ENCODE results near the gene DLGAP1.

DNA sequence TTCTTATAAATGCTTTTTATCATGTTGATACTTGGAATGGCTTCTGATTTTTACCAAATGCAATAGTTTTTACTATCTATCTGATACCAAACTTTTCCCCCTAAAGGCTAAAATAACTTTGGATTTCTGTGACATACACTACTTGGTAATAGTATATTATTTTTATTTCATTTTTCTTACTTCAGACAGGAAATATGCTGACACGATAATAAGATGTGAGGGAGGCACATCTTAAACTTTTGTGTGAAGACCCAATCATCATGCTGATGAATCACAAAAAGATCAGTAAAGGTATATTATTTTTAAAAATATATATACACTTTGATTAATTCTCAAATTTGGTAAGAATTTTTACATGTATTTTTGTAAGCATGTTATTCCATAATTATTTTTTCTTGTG lies 882.3 kb downstream of the DLGAP1 start:
- TF ChIP-seq POLR2A (IDR thresholded peaks at IDR 0.05; ENCODE audit: low read length) (no peak), GATA1 (IDR thresholded peaks at IDR 0.05; ENCODE audit: low read depth, low read length) (no peak)

Data from erythroblast (primary cell).